GM19395 (cell line): Measurements from ENCODE around the gene TESMIN.

Experiments
- ATAC-seq: cut with Tn5 transposase; IDR thresholded peaks from one replicate; pipeline ENCODE4 v1.9.1; 2021; ENCODE audit warnings: mild to moderate bottlenecking, moderate library complexity; ENCODE audit not compliant: unreplicated experiment

TESMIN gene

DNA sequence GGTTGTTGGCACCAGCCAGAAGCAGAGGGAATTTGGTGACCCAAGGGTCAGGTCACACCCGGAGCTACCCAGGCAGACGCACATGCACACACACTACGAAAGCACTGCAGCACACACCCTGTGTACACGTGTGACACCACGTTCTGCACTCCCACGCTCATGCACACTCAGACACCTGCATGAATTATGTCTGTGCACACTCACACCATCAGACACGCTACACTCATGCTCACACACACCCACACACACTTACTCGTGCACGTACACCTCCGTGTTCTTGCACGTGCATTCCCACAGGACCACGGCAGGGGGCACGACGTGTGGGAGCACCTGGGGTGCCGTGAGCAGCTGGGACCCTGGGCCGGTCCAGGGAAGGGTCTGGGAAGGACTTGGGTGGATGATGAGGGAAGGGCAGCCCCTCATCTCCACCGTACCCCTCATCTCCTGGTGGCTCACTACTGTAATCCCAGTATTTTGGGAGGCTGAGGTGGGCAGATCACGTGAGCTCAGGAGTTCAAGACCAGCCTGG lies 87.8 kb downstream of the TESMIN start:
- ATAC-seq: no peak

DNA sequence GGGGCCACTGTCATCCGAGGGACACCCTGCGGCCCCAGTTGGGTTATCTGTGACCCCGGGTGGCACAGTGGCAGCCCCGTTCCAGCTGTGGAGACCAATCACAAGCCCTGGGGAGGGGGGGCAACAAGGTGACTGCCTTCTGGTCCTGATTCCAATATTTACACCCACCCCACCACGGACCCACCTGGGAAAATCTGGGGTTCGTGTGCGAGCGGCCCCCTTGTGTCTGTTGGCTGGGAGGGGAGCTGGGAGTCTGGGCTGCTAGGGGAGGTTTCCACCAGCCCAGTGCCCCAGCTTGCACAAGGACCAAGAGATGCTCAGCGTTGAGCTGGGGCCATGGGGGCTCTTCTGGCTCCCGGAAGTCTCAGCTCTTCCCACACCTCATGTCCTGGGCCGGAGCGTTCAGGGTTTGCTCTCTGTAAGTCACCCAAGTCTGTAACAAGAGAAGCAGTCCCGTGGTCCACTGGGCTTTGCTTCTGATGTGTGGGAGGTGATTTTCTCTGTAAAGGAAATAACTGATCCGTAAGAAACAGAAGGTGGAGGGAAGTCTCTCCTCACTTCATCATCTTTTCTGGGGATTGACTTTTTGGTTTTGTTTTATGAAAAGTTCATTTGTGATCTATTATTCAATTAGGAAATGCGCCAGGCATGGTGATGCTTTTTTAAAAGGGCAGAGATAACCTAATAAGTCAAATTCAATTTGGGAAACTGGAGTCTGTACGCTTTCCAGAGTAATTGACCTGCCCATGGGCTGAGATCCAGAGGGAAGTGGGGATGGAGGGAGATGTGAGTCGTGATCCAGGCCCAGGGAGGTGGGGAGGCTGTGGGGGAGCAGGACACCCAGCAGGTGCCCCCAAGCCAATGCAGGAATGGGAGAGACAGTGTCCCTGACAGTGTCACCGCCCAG lies 89.4 kb downstream of the TESMIN start:
- ATAC-seq: no peak

DNA sequence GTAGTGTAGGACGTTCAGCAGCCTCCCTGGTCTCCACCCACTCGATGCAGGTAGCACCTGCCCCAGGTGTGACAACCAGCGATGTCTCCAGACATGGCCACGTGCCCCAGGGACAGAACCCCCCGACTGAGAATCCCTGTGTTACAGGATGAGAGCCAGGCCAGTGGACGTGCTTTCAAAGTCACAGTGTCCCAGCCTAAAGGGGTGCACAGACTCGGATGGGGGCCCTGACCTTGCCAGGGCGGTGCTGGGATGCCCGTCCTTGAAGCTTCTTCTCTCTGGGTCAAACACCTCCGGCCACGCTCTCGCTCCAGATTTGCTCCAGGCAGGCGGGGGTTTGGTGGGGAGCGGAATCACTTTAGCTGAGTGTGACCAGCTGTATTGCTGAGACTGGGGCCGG lies 90.3 kb downstream of the TESMIN start:
- ATAC-seq: no peak

DNA sequence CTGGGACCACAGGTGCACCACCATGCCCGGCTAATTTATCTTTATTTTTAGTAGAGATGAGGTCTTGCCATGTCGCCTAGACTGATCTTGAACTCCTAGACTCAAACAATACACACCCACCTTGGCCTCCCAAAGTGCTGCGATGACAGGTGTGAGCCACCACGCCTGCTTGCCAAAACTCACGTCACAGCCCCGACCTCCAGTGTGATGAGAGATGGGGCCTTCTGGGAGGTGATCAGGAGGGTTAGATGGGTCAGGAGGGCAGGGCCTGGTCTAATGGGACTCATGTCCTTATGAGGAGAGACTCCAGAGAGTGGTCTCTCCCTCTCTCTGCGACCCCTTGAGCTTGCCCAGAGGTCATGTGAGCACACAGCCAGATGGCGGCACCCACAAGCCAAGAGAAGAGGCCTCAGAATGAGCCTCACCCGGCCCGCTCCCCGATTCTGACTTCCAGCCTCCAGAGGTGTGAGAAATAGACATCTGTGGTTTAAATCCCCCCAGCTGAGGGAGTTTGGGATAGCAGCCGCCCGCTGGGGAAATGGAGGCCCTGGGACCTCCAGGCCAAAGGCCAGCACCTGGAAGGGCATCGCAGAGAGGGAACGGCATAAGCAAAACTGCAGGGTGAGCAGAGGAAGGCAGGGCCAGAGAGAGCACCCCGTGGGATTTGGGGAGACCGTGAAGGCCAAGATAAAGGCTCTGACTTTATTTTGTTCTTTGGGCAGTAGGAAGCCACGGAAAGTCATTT lies 91.1 kb downstream of the TESMIN start:
- no peak for ATAC-seq

DNA sequence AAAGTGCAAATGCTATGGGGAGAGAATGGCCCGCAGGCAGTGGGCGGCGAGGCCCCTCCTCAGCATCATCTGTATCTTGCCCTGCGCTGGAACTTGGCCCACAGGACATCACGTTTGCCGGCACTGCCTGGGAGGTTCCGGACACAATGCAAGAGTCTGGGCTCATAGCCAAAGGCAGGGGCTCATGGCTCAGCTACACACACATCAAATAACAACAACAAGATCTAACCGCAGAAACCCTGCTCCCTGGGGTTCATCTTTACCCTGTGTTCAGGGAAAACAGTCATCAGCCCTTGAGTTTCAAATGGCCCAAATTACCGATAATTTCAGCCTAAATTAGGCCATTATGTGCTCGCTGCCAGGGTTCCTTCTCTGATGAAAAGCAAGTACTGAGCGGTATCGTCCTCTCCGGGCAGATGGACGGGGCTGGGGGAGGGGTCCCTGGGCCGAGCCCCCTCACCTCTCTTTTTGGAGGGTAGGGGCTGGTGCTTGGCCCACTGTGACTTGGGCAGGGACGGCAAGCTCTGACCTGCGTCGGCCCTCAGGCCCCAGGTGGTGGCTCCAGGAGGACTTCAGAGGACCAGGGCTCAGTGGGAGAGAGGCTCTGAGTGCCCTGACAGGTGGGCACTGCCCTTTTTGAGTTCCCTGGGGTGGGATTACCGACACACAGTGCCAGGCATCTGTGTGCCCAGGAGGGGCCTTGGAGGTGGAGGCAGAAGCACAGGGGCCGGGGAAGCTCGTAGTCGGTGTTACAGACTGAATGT lies 92.0 kb downstream of the TESMIN start:
- ATAC-seq: no peak

DNA sequence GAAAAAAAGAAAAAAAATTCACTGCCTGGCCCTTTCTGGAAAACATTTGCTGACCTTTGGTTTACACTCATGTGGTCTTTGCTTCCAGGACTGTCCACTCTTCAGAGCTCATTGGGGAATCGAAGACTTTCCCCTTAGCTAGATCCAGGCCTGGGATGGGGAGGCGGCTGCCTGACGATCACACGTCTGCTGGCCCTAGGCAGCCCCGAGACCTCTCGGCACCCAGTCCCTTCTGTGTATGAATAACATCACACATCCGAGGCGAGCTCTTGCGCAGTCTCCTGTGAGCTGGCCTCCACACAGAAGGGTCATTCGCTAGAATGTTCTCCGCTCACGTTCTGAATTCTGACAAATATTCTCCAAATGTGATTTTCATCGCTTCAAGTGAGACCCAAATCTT lies 92.7 kb downstream of the TESMIN start:
- ATAC-seq: no peak

DNA sequence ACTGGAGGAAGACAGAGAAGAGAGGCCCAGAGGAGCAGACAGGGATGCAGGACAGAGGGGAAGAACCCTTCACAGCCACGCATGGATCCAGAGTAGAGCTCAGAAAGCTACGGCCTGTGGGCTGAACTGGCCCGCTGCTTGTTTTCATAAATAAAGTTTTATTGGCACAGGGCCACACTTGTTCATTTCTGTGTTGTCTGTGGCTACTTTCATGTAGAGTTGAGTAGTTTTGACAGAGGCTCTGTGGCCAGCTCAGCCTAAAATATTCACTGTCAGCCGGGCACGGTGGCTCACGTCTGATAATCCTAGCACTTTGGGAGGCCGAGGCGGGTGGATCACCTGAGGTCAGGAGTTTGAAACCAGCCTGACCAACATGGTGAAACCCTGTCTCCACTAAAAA lies 93.2 kb downstream of the TESMIN start:
- no peak for ATAC-seq
